H1 (cell line): Measurements from ENCODE around the gene ZNF763. TPM values are rescaled to one million over a fixed set of nuclear protein-coding genes. Genes with fewer than 3 reads are reported as not detected.

ENCODE experiments used
- CTCF ChIA-PET: fragments of 300-600 bp; sonication (Branson Sonifier 250); formaldehyde crosslinking; loops from one replicate; lab custom pipeline; 2021; ENCODE audit not compliant: partially characterized antibody; lab: Charles Lee
- POLR2A ChIA-PET: fragments of 300-600 bp; sonication (Branson Sonifier 250); formaldehyde crosslinking; loops from one replicate; lab custom pipeline; 2021; ENCODE audit warnings: inconsistent platforms; ENCODE audit not compliant: partially characterized antibody; lab: Charles Lee
- DNase-seq, 2 experiments: peaks; one replicate each; pipeline versions ENCODE4 v3.0.0 to v3.0.0-alpha.2; 2010 to 2022; ENCODE audit warnings: low spot score in 2 of 2, low read depth in 1 of 2, mixed read lengths in 1 of 2
- FAIRE-seq: peaks from 2 replicates; lab custom pipeline; 2011; peaks lifted over from hg19 to GRCh38; lab: Jason Lieb, UNC
- H2AFZ ChIP-seq: 2 replicates; pipeline ENCODE4 v1.8.1; 2012; ENCODE audit warnings: low read length, inconsistent platforms
- H2AK5ac ChIP-seq: 2 replicates; pipeline ENCODE4 v1.6.1; 2013; ENCODE audit warnings: low read depth, low read length
- H2BK120ac ChIP-seq: replicated peaks from 2 replicates; pipeline ENCODE3; 2013; ENCODE audit warnings: low read depth, low read length, inconsistent platforms
- H2BK12ac ChIP-seq: 2 replicates; pipeline ENCODE4 v1.6.1; 2013; ENCODE audit warnings: low read depth, low read length
- H2BK15ac ChIP-seq: 2 replicates; pipeline ENCODE4 v1.6.1; 2013; ENCODE audit warnings: low read length
- H2BK20ac ChIP-seq: 2 replicates; pipeline ENCODE4 v1.6.1; 2013; ENCODE audit warnings: low read length
- H2BK5ac ChIP-seq: 2 replicates; pipeline ENCODE4 v1.6.1; 2013; ENCODE audit warnings: low read depth, low read length
- H3K14ac ChIP-seq: 2 replicates; pipeline ENCODE4 v1.6.1; 2013; ENCODE audit warnings: inconsistent platforms; ENCODE audit not compliant: insufficient read length
- H3K18ac ChIP-seq: 2 replicates; pipeline ENCODE4 v1.6.1; 2013; ENCODE audit warnings: low read length; ENCODE audit errors: extremely low read depth
- H3K23ac ChIP-seq: 2 replicates; pipeline ENCODE4 v1.6.1; 2013; ENCODE audit warnings: inconsistent platforms; ENCODE audit not compliant: insufficient read length
- H3K23me2 ChIP-seq: 2 replicates; pipeline ENCODE4 v1.6.1; 2013; ENCODE audit warnings: low read depth, low read length
- H3K27ac ChIP-seq: 2 replicates; pipeline ENCODE4 v1.6.1; 2011; ENCODE audit warnings: low read depth, low read length, inconsistent platforms
- H3K27me3 ChIP-seq, 4 experiments: replicated peaks in 1 of 4; 1 replicate in 1 of 4; 2 replicates in 3 of 4; pipeline versions ENCODE4 v1.6.1 to v1.8.1; 2011 to 2013; ENCODE audit warnings: low read length in 3 of 4, mild to moderate bottlenecking in 3 of 4, inconsistent platforms in 2 of 4, mixed read lengths in 2 of 4, moderate library complexity in 1 of 4; ENCODE audit not compliant: control insufficient read depth in 3 of 4, insufficient read depth in 3 of 4; ENCODE audit errors: extremely low read depth in 1 of 4
- H3K36me3 ChIP-seq, 4 experiments: 2 replicates each; pipeline versions ENCODE4 v1.6.1 to v1.8.1; 2011 to 2013; ENCODE audit warnings: mild to moderate bottlenecking in 4 of 4, low read length in 3 of 4, moderate library complexity in 2 of 4, control low read depth in 1 of 4, inconsistent platforms in 1 of 4; ENCODE audit not compliant: insufficient read depth in 4 of 4, control insufficient read depth in 2 of 4
- H3K4ac ChIP-seq: replicated peaks from 2 replicates; pipeline ENCODE3; 2013; ENCODE audit warnings: low read length, low read depth, mixed read lengths, inconsistent platforms; ENCODE audit not compliant: insufficient read length
- H3K4me1 ChIP-seq, 4 experiments: replicated peaks in 1 of 4; 1 replicate in 1 of 4; 2 replicates in 3 of 4; pipeline versions ENCODE4 v1.6.1 to v1.8.1; 2011 to 2013; ENCODE audit warnings: low read length in 3 of 4, inconsistent platforms in 2 of 4, mixed read lengths in 1 of 4; ENCODE audit not compliant: insufficient read depth in 4 of 4, control insufficient read depth in 3 of 4
- H3K4me2 ChIP-seq, 2 experiments: 2 replicates each; pipeline versions ENCODE4 v1.6.1 to v1.8.1; 2011 to 2013; ENCODE audit warnings: low read depth in 2 of 2, low read length in 2 of 2, control low read depth in 1 of 2, inconsistent platforms in 1 of 2, mild to moderate bottlenecking in 1 of 2; ENCODE audit not compliant: insufficient read depth in 1 of 2
- H3K4me3 ChIP-seq, 4 experiments: fragments of 200-600, 300-600 bp in 1 of 4; sonication (generic), shearing (Covaris generic), sonication (Bioruptor Twin) in 1 of 4; 2 replicates each; pipeline versions ENCODE4 v1.5.1 to v1.8.1; 2011 to 2016; ENCODE audit warnings: low read length in 4 of 4, low read depth in 3 of 4, control low read depth in 2 of 4, inconsistent platforms in 2 of 4, mild to moderate bottlenecking in 2 of 4, mixed read lengths in 1 of 4, moderate library complexity in 1 of 4; ENCODE audit not compliant: insufficient read depth in 2 of 4; ENCODE audit errors: extremely low read depth in 1 of 4
- H3K56ac ChIP-seq: replicated peaks from 2 replicates; pipeline ENCODE3; 2013; ENCODE audit warnings: low read depth, mild to moderate bottlenecking, mixed read lengths, low read length, inconsistent platforms; ENCODE audit not compliant: insufficient read length
- H3K79me1 ChIP-seq: 2 replicates; pipeline ENCODE4 v1.6.1; 2013; ENCODE audit warnings: low read depth, low read length, control low read depth
- H3K79me2 ChIP-seq, 2 experiments: 2 replicates each; pipeline versions ENCODE4 v1.6.1 to v1.8.1; 2012 to 2013; ENCODE audit warnings: low read length in 2 of 2, mild to moderate bottlenecking in 2 of 2, inconsistent platforms in 1 of 2; ENCODE audit not compliant: insufficient read depth in 2 of 2, control insufficient read depth in 1 of 2
- H3K9ac ChIP-seq, 4 experiments: replicated peaks in 1 of 4; 1 replicate in 1 of 4; 2 replicates in 3 of 4; pipeline versions ENCODE4 v1.6.1 to v1.8.1; 2011 to 2013; ENCODE audit warnings: low read depth in 3 of 4, low read length in 3 of 4, control low read depth in 2 of 4, mild to moderate bottlenecking in 2 of 4, moderate library complexity in 2 of 4, inconsistent platforms in 1 of 4; ENCODE audit errors: extremely low read depth in 1 of 4
- H3K9me3 ChIP-seq, 2 experiments: 2 replicates each; pipeline versions ENCODE4 v1.6.1 to v1.8.1; 2012 to 2013; ENCODE audit warnings: mild to moderate bottlenecking in 2 of 2, moderate library complexity in 2 of 2, control low read depth in 1 of 2, inconsistent platforms in 1 of 2, low read depth in 1 of 2, low read length in 1 of 2, mixed read lengths in 1 of 2; ENCODE audit not compliant: insufficient read depth in 2 of 2
- H4K20me1 ChIP-seq, 2 experiments: replicated peaks in 1 of 2; 2 replicates each; pipeline versions ENCODE3 to v1.8.1; 2011 to 2013; ENCODE audit warnings: inconsistent platforms in 2 of 2, low read length in 2 of 2, mild to moderate bottlenecking in 1 of 2; ENCODE audit not compliant: insufficient read depth in 2 of 2, control insufficient read depth in 1 of 2
- H4K5ac ChIP-seq: 2 replicates; pipeline ENCODE4 v1.6.1; 2013; ENCODE audit warnings: low read length, low read depth, mixed read lengths, inconsistent platforms; ENCODE audit not compliant: insufficient read length
- H4K8ac ChIP-seq: 2 replicates; pipeline ENCODE4 v1.8.0; 2013; ENCODE audit warnings: mild to moderate bottlenecking, moderate library complexity, low read length, inconsistent platforms; ENCODE audit not compliant: insufficient read depth; ENCODE audit errors: extremely low read depth
- H4K91ac ChIP-seq: replicated peaks from 2 replicates; pipeline ENCODE3; 2013; ENCODE audit warnings: low read length, mixed read lengths, inconsistent platforms; ENCODE audit not compliant: insufficient read length
- CEBPB ChIP-seq: IDR thresholded peaks from 2 replicates; pipeline ENCODE4 v1.6.1; 2012; ENCODE audit warnings: low read depth, low read length
- KDM4A ChIP-seq: IDR thresholded peaks from one replicate; pipeline ENCODE4 v1.7.1; 2012; ENCODE audit warnings: low read depth, mild to moderate bottlenecking, moderate library complexity, low read length, inconsistent platforms; ENCODE audit not compliant: severe bottlenecking
- MAFK ChIP-seq: IDR thresholded peaks from 2 replicates; pipeline ENCODE4 v1.6.1; 2012; ENCODE audit warnings: low read depth, mild to moderate bottlenecking, improper control_type of control experiment, low read length
- SIRT6 ChIP-seq: IDR thresholded peaks from one replicate; pipeline ENCODE4 v1.7.1; 2012; ENCODE audit warnings: low read length, inconsistent platforms
- WGBS, 2 experiments: shearing (Covaris generic) in 1 of 2; methylation state at CpG; one replicate each; pipeline versions ENCODE4 v1.1.6 to v1.1.7; 2013 to 2015; ENCODE audit warnings: low lambda C conversion rate in 2 of 2, mixed read lengths in 2 of 2, inconsistent platforms in 1 of 2, low coverage in 1 of 2, missing lambda C conversion rate in 1 of 2; ENCODE audit not compliant: insufficient replicate concordance in 2 of 2, insufficient coverage in 1 of 2, insufficient read length in 1 of 2; ENCODE audit errors: extremely low coverage in 1 of 2, missing lambda C conversion rate in 1 of 2; 5-methylcytosine and 5-hydroxymethylcytosine counted together
- polyA plus RNA-seq, 7 experiments: library from polyadenylated mRNA; depleted of rRNA in 3 of 7; stranded (reverse) in 5 of 7; unstranded in 2 of 7; fragments of >200 nt in 5 of 7; fragments of 200-250 nt in 2 of 7; gene quantifications; 1 replicate in 5 of 7; 2 replicates in 1 of 7; 4 replicates in 1 of 7; pipeline versions ENCODE4 v1.2.1 to v1.2.3, GENCODE V29; 2011 to 2013; ENCODE audit warnings: missing spikeins in 2 of 7, mixed read lengths in 2 of 7
- total RNA-seq: library from RNA; stranded (reverse); fragmentation: NEBNext Ultra II Directional; extraction: Animal tissue kit (Norgen Biotek cat#: 25700); gene quantifications from 2 replicates; pipeline ENCODE4 v1.2.1, GENCODE V29; 2021

The ZNF763 gene
- total and polyA plus RNA-seq, 2 of the 8 experiments (the other 6 are each of a cell fraction or from before 2014, with no cell fraction given), result 0.39 to 1.7 TPM

DNA sequence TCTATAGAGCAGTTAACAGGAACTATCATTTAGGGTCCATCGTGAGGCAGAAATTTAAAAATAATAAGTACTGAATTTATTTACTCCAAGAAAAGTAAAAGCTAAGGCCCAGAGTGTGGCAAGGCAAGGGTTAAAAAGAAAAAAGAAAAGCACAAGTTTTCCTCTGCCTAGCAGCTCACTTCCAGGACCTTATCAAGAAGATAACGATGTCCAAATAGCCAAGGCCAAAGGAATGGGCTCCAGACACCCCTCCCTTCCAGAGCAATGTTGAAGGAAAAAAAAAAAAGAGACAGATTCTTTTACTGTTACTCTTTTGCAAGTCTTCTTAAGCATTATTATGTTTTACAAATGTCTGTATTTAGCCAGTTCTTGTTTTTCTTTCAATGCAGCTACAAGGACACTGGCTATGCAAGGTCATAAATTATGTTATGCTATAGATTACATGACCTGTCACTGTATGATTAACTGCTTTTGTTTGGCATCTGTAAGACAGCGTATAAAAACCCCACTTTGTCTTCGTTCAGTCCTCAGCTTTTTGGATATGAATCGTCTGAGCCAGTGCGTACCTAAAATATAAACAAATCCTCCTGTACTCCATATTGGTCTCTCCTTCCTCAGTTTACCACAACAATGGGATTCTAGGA, 42.9 kb upstream of the ZNF763 start:
- H4K8ac ChIP-seq, result no peak overlapping the region
- TF ChIP-seq SIRT6 (no peak), CEBPB (no peak), MAFK (no peak), KDM4A (no peak)
- ChIA-PET CTCF (interaction anchor here (0.6 to 10.3 kb wide), 10 partner anchors 13 to 219 kb away, joined by 3 to 144 read pairs (median 6); partner anchors contain the start of genes ZNF20, ZNF491 and ZNF69), POLR2A (interaction anchor here (1.5 to 5.1 kb wide), 3 partner anchors 67 to 219 kb away, joined by 3 to 45 read pairs (median 15); partner anchors contain the start of genes ZNF20 and ZNF433)
- no peak overlapping the region for H3K56ac ChIP-seq
- peaks cover 0 to 3% (median 3%) of the 10 kb centered on the region in 4 experiments; a peak in 4 of 7 replicates for H3K4me1 ChIP-seq
- H3K23me2 ChIP-seq, result peaks cover 5% of the 10 kb centered on the region; the same call in 1 of the 2 replicates
- H3K9me3 ChIP-seq, result peaks cover 11 to 13% of the 10 kb centered on the region in 2 experiments; a peak in 3 of 4 replicates
- no peaks in the 10 kb centered on the region for H3K36me3 ChIP-seq
- no peaks in the 10 kb centered on the region for H3K79me1 ChIP-seq
- no peak overlapping the region for H3K4me3 ChIP-seq
- H3K23ac ChIP-seq, result no peak overlapping the region
- H4K20me1 ChIP-seq, result no peaks in the 10 kb centered on the region
- H2BK5ac ChIP-seq, result no peak overlapping the region
- H3K14ac ChIP-seq, result no peak overlapping the region
- 88% methylated on average over 6 of the region's 6 CpGs; no CpG with 5 or more reads in 1 of the 2 experiments for WGBS, 2 experiments
- H4K5ac ChIP-seq, result no peak overlapping the region
- no peak overlapping the region for H2BK20ac ChIP-seq
- H2BK15ac ChIP-seq, result no peak overlapping the region
- H3K4me2 ChIP-seq, result no peak overlapping the region
- H3K4ac ChIP-seq, result no peak overlapping the region
- DNase-seq, result no peak
- H2BK12ac ChIP-seq, result no peak overlapping the region
- no peak overlapping the region for H3K27ac ChIP-seq
- no peak overlapping the region for H2BK120ac ChIP-seq
- no peak overlapping the region for H3K9ac ChIP-seq
- H3K18ac ChIP-seq, result no peak overlapping the region
- no peak overlapping the region for H2AFZ ChIP-seq
- no peak for FAIRE-seq
- H2AK5ac ChIP-seq, result no peak overlapping the region
- H4K91ac ChIP-seq, result no peak overlapping the region
- 0 out of 7 replicates have a peak, but pooled peaks cover 0 to 3% (median 0%) of the 10 kb centered on the region in 4 experiments for H3K27me3 ChIP-seq
- peaks cover 0 to 8% of the 10 kb centered on the region in 2 experiments; a peak in 1 of 4 replicates for H3K79me2 ChIP-seq
